ENCODE measurements around the gene NLRP3. TPM values are rescaled to one million over a fixed set of nuclear protein-coding genes. Genes with fewer than 3 reads are reported as not detected.

The NLRP3 gene
- total and polyA plus RNA-seq, 9 of the 15 experiments (the other 6 are each of a cell fraction or from before 2014, with no cell fraction given) = not detected

- no peak overlapping the region for H3K27ac ChIP-seq (ENCODE audit: extremely low read depth, low read depth, low read length)
- no peak overlapping the region for H3K4me2 ChIP-seq (ENCODE audit: insufficient read depth, low read length)
- CTCF ChIA-PET (ENCODE audit: low intra/inter-chr PET ratio) = no interaction called here
- WGBS (ENCODE audit: insufficient coverage, low coverage, missing lambda C conversion rate) = 3% methylated on average over 2 of the region's 2 CpGs
- no peaks in the 10 kb centered on the region for H3K79me2 ChIP-seq (ENCODE audit: control insufficient read depth, insufficient read depth, low read length)
- no peak for DNase-seq (ENCODE audit: extremely low read depth in 1 of 4, low spot score in 3 of 4)
- intact Hi-C loops (cut with micrococcal nuclease) (no loop called here), in situ Hi-C loops (cut with MboI) (no loop called here)
- no peaks in the 10 kb centered on the region for H3K36me3 ChIP-seq (ENCODE audit: control insufficient read depth, insufficient read depth, low read length)
- no peaks in the 10 kb centered on the region; the same call in 1 of the 2 replicates for H3K9me3 ChIP-seq (replicated peaks; ENCODE audit: control insufficient read depth, insufficient read depth, low read depth, low read length)
- no peak overlapping the region for H2AFZ ChIP-seq (ENCODE audit: low read depth, low read length)
- no peaks in the 10 kb centered on the region for H3K9me1 ChIP-seq (ENCODE audit: control insufficient read depth, insufficient read depth, low read length)
- H3K27me3 ChIP-seq (ENCODE audit: control insufficient read depth in 2 of 2, insufficient read depth in 2 of 2, low read length in 2 of 2) = peaks cover 45 to 80% of the 10 kb centered on the region in 2 experiments; a peak in 4 of 5 replicates
- no peak overlapping the region for H3K4me3 ChIP-seq
- no TSS peak for BruUV-seq (replicated peaks)
- H3K9ac ChIP-seq (ENCODE audit: insufficient read depth in 1 of 2, low read depth in 2 of 2, low read length in 2 of 2) = no peak overlapping the region
- no peak for FAIRE-seq
- ATAC-seq = no peak
- no peaks in the 10 kb centered on the region for H3K4me1 ChIP-seq (replicated peaks in 1 of 2; ENCODE audit: control insufficient read depth in 2 of 2, insufficient read depth in 2 of 2, low read length in 2 of 2)
- POLR2A ChIA-PET = no interaction called here
- no peaks in the 10 kb centered on the region for H4K20me1 ChIP-seq (replicated peaks; ENCODE audit: control insufficient read depth, insufficient read depth, low read length)
- TF ChIP-seq NCOA6 (IDR thresholded peaks at IDR 0.05) (no peak), PCBP1 (IDR thresholded peaks at IDR 0.05; ENCODE audit: low read depth, low read length, poor library complexity, severe bottlenecking) (no peak), BRCA1 (IDR thresholded peaks at IDR 0.05) (no peak), BRCA1 (CRISPR knock-in tag; IDR thresholded peaks at IDR 0.05) (no peak), FOXK1 (CRISPR knock-in tag; IDR thresholded peaks at IDR 0.05; ENCODE audit: borderline replicate concordance) (no peak), NFE2L1 (tag; IDR thresholded peaks at IDR 0.05; ENCODE audit: borderline replicate concordance, low read depth) (no peak), THAP7 (CRISPR knock-in tag; IDR thresholded peaks at IDR 0.05) (no peak), ZBTB17 (CRISPR knock-in tag; IDR thresholded peaks at IDR 0.05) (no peak), SETDB1 (IDR thresholded peaks at IDR 0.05; ENCODE audit: low read length) (no peak)
- TF ChIP-seq, protein P1, sequence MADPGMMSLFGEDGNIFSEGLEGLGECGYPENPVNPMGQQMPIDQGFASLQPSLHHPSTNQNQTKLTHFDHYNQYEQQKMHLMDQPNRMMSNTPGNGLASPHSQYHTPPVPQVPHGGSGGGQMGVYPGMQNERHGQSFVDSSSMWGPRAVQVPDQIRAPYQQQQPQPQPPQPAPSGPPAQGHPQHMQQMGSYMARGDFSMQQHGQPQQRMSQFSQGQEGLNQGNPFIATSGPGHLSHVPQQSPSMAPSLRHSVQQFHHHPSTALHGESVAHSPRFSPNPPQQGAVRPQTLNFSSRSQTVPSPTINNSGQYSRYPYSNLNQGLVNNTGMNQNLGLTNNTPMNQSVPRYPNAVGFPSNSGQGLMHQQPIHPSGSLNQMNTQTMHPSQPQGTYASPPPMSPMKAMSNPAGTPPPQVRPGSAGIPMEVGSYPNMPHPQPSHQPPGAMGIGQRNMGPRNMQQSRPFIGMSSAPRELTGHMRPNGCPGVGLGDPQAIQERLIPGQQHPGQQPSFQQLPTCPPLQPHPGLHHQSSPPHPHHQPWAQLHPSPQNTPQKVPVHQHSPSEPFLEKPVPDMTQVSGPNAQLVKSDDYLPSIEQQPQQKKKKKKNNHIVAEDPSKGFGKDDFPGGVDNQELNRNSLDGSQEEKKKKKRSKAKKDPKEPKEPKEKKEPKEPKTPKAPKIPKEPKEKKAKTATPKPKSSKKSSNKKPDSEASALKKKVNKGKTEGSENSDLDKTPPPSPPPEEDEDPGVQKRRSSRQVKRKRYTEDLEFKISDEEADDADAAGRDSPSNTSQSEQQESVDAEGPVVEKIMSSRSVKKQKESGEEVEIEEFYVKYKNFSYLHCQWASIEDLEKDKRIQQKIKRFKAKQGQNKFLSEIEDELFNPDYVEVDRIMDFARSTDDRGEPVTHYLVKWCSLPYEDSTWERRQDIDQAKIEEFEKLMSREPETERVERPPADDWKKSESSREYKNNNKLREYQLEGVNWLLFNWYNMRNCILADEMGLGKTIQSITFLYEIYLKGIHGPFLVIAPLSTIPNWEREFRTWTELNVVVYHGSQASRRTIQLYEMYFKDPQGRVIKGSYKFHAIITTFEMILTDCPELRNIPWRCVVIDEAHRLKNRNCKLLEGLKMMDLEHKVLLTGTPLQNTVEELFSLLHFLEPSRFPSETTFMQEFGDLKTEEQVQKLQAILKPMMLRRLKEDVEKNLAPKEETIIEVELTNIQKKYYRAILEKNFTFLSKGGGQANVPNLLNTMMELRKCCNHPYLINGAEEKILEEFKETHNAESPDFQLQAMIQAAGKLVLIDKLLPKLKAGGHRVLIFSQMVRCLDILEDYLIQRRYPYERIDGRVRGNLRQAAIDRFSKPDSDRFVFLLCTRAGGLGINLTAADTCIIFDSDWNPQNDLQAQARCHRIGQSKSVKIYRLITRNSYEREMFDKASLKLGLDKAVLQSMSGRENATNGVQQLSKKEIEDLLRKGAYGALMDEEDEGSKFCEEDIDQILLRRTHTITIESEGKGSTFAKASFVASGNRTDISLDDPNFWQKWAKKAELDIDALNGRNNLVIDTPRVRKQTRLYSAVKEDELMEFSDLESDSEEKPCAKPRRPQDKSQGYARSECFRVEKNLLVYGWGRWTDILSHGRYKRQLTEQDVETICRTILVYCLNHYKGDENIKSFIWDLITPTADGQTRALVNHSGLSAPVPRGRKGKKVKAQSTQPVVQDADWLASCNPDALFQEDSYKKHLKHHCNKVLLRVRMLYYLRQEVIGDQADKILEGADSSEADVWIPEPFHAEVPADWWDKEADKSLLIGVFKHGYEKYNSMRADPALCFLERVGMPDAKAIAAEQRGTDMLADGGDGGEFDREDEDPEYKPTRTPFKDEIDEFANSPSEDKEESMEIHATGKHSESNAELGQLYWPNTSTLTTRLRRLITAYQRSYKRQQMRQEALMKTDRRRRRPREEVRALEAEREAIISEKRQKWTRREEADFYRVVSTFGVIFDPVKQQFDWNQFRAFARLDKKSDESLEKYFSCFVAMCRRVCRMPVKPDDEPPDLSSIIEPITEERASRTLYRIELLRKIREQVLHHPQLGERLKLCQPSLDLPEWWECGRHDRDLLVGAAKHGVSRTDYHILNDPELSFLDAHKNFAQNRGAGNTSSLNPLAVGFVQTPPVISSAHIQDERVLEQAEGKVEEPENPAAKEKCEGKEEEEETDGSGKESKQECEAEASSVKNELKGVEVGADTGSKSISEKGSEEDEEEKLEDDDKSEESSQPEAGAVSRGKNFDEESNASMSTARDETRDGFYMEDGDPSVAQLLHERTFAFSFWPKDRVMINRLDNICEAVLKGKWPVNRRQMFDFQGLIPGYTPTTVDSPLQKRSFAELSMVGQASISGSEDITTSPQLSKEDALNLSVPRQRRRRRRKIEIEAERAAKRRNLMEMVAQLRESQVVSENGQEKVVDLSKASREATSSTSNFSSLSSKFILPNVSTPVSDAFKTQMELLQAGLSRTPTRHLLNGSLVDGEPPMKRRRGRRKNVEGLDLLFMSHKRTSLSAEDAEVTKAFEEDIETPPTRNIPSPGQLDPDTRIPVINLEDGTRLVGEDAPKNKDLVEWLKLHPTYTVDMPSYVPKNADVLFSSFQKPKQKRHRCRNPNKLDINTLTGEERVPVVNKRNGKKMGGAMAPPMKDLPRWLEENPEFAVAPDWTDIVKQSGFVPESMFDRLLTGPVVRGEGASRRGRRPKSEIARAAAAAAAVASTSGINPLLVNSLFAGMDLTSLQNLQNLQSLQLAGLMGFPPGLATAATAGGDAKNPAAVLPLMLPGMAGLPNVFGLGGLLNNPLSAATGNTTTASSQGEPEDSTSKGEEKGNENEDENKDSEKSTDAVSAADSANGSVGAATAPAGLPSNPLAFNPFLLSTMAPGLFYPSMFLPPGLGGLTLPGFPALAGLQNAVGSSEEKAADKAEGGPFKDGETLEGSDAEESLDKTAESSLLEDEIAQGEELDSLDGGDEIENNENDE (IDR thresholded peaks at IDR 0.05; ENCODE audit: low read depth, low read length) = no peak
Observed at GRCh38 chr1:247421074-247421473, 5.1 kb downstream of the NLRP3 start.

Data from K562 (cell line).